Iris pigment epithelial cell (primary cell): ENCODE results near the gene CORO2A.

Source experiments
- DNase-seq: peaks from one replicate; pipeline ENCODE4 v3.0.0-alpha.2; 2011; ENCODE audit warnings: low read depth

The CORO2A gene, protein sequence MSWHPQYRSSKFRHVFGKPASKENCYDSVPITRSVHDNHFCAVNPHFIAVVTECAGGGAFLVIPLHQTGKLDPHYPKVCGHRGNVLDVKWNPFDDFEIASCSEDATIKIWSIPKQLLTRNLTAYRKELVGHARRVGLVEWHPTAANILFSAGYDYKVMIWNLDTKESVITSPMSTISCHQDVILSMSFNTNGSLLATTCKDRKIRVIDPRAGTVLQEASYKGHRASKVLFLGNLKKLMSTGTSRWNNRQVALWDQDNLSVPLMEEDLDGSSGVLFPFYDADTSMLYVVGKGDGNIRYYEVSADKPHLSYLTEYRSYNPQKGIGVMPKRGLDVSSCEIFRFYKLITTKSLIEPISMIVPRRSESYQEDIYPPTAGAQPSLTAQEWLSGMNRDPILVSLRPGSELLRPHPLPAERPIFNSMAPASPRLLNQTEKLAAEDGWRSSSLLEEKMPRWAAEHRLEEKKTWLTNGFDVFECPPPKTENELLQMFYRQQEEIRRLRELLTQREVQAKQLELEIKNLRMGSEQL

DNA sequence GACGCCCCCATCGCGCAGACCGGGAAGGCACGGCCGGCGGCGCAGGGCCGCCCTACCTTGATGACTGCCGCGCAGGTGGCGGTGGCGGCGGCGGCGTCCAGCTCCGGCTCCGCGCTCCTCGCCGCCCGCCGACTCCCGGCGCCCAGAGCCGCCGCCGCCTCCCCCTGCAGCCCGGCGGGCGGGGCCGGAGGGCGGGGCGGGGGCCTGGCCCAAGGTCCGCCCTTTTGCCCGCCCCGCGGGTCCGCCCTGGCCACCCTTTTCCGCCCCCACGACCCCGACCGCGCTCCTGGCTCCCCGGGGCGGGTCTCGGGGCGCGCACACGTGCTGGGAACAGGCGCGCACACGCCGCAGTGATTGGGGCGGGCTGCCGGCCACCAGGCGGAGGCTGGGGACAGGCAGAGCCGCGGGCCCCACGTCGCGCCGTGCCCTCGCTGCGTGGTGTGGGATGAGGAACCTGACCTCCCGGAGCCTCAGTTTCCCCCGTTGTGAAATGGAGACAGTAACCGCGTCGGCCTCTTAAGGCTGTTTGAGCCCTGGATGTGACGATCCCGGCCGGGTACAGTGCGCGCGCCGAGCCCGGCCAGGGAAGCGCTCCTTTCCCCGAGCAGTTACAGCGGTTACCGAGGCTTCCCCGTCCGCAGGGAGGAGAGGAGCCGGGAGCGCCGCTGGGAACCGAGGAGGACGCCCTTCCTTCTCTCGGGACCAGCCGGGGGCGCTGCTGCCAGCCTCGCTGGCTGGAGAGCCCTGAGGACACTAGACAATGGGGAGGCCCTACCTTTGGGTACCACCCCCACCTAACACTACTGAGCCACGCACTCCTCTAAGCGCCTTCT is at the start of gene CORO2A:
CORO2A (minus strand) TSS at position 135 of the 833 bp plus-strand sequence. CDS start 34,977 bp downstream, outside the sequence.
- peak; percentile 72 for DNase-seq

DNA sequence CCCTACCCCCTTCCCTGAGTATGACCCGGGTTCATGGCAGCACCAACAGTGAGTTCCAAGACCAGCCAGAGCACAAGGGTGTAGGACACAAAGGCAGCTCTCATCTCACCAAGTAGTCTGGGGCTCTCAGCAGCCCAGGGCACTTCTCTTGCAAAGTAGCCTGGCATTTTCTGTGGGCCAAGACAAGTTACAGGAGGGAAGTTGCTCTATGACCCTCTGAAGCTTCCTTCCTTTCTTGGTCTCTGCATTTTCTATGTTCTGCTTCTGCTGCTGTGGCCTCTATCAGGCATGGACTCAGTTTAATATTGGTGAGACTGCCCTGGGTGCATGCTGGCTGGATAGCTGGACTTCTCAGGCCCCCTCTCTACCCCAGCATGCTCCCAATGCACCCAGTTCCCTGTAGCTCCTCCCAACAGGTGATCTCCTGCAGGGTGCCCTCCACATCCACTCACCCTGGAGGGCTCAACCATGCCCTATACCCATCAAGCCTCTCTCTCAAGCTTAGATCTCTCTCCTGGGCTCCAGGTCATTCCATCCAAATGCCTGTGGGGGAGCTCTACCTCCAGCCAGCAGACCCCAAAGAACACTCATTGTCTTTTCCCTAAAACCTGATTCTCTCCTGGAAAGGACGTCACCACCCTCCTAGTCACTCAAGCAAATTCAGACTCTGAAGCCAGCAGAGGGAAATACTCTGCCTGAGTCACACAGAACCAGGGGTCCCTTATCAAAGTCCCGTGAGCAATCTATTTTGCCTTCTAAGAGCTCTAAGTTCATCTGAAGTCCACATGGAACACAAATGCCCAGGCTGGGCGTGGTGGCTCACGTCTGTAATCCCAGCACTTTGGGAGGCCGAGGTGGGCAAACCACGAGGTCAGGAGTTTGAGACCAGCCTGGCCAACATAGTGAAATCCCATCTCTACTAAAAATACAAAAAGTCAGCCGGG is 49.2 kb upstream of the CORO2A start:
- DNase-seq: no peak

DNA sequence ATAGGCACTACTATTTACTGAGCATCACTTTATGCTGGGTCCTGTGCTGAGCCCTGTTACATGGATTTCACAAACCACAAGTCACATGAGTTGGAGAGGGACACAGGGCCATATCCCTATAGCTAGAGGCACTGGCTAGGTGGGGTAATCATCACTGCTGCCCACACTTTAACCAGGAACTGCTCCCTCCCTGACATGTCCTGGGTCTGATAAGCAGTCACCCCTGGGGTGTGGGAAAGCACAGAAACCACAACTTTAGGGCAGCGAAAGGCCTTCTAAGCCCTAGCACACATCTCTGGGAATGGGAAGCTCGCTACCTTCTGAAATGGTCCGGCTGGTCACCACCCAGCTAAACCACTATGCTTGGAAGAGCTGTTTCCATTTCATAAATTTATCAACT is 48.0 kb upstream of the CORO2A start:
- no peak for DNase-seq

DNA sequence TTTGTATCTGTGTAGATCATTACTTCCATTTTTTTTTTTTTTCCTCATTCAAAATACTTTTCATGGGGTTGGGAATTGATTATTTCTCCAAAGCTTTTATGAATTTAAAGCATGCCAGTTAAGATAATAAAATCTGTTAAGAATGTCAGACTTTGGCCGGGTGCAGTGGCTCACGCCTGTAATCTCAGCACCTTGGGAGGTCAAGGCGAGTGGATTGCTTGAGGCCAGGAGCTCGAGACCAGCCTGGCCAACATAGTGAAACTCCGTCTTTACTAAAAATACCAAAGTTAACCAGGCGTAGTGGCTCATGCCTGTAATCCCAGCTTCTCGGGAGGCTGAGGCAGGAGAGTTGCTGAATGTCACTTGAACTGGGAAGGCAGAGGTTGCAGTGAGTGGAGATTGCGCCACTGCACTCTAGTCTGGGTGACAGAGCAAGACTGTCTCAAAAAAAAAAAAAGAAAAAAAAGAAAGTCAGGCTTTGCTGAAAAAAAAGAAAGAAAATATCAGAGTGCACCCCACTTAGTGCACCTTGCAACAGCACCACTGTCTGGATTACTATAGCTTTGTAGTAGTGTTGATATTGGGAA is 44.6 kb upstream of the CORO2A start:
- DNase-seq: no peak

DNA sequence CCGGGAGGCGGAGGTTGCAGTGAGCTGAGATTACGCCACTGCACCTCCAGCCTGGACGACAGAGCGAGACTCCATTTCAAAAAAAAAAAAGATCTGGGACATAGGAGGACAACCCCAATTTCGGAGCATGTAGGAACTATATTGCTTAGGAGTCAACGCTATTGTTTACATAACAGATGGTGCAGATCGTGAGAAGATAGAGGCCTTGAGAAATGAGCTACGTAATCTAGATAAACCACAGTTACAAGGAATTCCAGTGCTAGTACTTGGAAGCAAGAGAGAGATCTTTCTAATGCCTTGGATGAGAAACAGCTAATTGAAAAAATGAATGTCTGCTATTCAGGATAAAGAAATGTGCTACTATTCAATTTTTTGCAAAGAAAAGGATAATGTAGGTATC is 42.7 kb upstream of the CORO2A start:
- DNase-seq: peak; percentile 62

DNA sequence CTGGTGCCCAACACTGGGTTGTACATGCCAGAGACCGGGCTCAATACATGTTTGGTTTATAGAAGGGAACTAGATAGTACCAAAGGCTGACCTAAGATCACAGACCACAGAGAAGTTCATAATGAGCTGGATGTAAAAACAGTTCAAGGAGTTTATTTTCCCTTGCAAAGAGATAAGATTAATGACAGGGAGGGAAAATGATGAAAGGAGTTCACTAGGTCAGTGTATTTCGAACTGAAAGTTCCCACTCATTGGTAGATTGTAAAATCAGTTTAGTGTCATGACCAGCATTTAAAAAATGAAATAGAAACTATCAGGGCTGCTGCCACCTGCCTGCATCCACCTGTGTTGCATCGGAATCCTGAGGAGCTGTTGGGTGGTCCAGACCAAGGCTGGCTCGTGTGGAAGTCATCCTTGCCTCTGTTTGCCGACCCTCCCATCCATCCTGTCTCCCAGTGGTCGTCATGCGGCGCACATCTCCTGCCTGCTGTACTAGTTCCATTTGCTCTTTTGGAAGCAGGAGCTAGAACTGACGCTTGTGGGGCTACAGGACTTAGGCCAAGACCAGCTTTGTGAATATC is 41.9 kb upstream of the CORO2A start:
- DNase-seq: no peak

DNA sequence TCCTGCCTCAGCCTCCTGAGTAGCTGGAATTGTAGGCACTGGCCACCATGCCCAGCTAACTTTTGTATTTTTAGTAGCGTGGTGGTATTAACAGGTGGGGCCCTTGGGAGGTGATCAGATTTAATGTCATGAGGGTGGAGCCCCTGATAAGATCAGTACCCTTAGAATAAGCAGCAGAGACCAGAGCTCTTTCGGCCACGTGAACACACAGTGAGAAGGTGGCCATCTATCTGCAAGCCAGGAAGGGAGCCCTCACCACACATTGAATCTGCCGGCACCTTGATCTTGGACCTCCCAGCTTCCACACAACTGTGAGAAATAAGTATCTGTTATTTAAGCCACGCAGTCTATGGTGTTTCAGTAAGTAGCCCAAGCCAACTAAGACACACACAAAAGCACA is 40.5 kb upstream of the CORO2A start:
- DNase-seq: no peak

DNA sequence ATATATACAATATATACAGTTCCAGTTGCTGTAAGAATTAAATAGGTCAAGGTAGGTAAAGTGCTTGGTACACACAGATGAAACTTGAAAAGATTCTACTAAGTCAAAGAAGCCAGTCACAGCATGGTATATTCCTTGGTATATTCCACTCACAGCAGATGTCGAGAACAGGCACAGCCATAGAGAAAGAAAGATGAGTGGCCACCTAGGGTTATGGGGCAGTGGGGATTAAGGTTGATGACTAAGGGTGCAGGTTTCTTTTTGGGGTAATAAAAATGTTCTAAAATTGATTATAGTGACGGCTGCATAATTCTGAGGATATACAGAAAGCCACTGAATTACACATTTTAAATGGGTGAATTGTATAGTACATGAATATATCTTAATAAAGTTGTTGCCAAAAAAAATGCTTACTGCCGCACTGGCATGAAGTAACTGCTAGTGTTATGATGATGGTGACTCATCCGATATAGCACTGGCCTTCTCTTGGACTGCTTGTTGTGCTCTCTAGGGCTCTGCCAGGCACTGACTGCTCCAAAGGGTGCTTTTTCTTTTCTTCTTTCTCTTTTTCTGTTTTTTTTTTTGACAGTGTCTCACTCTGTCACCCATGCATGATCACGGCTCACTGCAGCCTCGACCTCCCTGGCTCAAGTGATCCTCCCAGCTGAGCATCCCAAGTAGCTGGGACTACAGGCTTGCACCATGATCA is 39.5 kb upstream of the CORO2A start:
- DNase-seq: peak; percentile 96

DNA sequence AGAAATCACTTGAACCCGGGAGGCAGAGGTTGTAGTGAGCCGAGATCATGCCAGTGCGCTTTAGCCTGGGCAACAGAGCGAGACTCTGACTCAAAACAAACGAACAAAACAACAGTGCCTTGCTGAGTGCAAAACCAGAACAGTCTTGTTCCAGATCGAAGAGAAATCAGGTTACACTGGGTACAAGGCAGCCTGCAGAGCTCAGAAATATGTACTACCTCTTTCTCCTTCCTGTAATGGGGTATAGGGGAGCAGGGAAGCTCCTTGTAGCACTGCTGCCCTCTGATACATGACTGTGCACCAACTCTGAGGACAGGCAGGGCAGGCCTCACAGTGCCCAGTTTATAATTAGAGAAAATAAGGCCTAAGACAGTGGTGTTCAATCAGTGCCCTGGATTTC is 38.4 kb upstream of the CORO2A start:
- no peak for DNase-seq

DNA sequence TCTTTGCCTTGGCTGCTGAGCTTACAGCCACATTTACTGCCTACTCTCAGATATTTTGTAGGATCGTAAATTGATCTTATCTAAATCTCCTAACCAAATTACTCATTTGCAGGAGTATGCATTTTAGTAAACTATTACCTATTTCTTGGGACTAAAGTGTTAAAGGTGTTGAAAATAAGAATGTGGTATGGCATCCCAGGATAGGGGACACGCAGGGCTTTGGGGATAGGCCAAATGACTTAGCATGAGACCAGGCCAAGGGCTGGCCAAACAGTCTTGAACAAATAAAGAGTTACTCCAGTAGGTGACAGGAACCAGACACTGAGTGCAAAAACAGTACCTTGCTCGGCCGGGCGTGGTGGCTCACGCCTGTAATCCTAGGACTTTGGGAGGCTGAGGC is 37.9 kb upstream of the CORO2A start:
- no peak for DNase-seq

DNA sequence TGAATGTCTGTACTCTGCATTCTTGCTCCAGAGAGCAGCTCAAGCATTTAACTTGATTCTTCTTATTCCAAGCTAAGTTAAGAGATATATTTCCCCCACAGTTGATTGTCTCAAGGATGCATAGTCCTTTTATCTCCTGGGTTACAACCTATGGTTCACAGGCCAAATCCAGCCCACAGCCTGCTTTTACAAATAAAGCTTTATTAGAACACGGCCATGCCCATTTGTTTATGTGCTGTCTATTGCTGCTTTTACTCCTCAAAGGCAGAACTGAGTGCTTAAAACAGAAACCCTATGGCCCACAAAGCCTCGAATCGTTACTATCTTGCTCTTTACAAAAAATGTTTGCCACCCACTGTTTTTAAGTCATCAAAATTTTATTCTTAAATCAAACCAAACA is 37.2 kb upstream of the CORO2A start:
- no peak for DNase-seq

DNA sequence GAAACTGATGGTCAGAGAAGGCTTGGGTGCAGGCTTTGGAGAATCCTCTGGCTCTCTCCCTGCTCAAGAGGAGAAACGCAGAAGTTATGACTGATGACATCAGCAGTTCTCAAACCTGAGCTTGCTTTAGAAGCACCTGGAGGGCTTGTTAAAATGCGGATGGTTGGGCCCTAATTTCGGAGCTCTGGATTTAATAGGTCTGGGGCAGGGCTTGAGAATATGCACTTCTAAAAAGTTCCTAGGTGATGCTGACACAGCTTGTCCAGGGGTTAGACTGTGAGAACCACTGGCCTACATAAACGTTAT is 36.6 kb upstream of the CORO2A start:
- DNase-seq: no peak

DNA sequence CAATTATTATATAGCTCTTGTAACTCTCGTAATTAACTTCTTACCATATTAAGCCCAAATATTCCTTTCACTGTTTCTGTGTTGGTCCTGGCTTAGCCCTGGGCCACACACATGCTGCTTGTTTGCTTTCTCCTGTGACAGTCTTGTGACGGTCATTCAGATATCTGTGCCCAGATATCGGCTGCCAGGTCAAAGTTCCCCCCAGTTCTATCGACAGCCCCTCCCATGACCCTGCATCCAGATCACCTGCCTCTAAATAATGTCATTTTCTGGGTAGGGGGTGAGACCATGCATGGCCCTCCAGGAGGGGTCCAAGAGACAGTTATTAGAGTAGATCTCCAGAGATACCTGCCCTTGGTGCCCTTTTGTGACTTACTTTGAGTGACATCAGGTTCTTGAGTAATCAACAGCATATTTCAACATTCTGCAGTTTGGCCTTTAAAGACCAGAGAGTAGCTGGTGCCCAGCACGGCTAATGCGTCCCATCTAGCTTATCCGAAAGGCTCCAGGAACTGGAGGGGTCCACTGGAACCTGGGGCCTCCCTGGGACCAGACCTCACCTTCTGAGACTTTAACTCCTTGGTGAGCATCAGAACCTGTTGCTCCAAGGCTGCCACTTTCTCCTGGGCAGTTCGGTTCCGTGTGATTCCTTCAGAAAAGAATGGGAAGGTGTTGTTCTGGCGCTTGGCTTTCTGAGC is 36.1 kb upstream of the CORO2A start:
- DNase-seq: peak; percentile 43

DNA sequence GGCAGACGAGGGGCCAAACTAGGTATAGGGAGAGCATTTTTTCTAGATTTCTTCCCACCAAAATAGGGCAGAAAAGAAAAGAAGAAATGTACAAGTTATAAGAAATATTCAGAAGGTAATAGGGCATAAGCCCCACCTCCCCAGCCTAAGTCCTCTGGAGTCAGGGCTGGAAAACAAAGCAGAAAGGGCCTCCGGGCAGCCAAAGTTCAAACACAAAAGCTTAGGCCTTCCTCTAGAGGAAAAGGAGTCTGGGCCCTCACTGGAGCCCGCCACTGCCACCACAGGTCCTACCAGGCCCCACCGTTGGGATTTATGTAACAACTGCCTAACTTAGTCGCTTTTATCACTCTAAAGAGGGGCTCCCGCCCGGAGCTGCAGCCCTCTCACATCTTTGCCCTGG is 35.4 kb upstream of the CORO2A start:
- DNase-seq: no peak

DNA sequence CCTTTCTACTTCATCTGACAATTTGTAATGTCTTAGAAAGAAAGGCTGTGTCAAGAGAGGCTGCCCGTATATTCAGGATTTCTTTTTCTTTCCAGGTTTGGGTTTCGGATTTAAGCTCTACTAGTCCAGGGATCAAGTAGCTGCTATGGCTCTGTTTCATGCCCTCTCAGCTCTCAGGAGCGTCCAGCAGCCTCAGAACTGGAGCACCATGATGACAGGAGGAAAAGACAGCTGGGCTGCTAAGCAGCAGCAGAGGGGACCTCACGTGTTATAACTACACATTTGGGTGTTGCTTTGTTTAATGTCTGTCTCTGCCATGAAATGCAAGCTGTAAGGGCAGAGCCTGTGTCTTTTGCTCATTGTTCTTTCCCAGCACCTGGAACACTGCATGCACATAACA is 34.5 kb upstream of the CORO2A start:
- peak; percentile 18 for DNase-seq

DNA sequence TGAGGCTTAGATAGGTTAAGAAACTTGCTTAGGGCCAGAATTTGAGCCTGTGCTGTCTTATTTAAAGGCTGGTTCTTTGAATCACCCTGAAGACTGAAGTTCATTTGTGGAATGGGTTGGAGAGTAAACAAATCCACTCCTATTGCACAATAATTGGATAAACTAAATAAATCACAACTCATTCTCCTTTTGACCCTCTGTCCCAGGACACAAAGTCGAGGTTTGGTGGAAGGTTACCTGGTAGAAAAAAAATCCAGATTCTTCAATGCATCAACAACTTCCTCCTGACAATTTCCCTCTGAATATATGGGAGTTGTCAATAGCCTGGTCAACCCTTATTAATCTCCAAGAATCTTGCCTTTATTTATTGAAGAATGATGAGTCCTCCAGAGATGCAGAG is 34.1 kb upstream of the CORO2A start:
- DNase-seq: peak; percentile 71

DNA sequence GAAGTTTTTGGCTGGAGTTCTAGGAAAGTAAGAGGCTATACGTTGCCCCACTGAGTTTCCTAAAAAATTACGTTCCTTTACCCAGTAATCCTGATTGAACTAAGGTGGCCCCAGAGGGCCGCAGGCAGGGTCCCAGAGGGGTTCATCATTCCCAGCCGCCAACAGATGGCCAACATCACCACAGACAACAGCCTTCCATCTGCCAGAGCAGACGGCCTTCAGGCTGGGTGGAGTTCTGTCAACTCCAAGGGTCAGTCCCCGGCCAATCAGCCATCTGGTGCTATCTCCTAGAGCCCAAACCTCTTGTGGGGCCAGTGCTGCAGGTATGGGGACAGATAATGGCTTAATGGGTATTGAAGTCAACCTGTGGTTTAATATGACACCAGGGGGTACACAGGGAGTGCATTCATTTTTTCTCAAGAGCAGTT is 32.6 kb upstream of the CORO2A start:
- no peak for DNase-seq

DNA sequence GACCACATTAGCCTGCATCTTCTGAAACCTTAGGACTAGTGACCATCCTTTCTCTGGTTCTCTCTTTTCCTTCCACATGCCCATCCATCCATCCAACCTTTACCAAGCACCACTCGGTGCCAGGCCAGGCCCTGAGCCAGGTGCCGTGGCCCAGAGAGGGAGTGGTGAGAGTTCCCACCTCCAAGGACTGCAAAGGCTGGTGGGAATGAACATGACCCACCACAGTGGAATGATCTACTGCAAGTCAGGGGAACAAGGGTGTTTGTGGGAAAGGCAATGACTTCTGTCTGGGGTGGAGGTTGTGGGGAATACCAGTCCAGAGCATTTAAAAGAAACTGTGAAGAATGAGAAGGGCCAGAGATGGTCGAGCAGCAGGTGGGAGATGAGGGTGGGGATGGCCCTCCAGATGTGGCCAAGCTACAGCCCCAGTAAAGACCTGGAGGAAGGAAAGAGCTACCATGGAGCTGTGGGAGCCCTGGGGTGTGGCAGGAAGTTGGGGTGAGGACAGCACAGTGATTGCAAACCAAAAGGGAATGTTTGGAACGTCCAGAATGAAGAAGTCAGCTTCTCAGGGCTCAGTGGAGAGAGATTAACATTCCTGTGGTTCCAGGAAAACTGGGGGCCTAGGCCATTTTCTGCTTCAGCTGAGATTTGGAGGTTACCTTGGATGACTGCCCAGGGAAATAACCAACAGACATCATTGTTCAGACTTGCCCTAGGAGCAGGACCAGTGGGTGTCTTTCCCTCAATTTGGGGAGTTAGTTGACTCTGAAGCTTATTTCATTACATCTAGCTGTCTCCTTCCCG is 30.7 kb upstream of the CORO2A start:
- DNase-seq: peak; percentile 100

DNA sequence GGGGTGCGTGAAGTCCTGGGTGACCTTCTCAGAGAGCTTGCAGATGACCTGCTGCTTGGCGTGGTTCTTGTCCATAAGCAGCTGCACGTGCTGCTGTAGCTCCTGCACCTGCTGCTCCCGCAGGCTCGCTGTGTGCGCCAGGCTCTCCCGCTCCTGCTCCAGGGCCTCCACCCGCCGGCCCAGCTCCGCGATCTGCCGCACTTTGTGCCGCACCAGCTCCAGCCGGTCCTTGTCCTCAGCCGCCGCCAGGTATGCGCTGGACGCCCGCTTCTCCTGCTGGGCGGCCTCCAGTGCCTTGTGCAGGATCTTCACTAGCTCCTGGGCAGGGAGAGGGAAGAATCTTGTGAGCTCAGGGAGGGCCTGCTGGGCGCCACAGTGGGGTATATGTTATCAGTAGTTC is 28.5 kb upstream of the CORO2A start:
- no peak for DNase-seq
